GM21786 (cell line): ENCODE data around the gene SHISA6.

Experiments used
- ATAC-seq: cut with Tn5 transposase; IDR thresholded peaks from one replicate; pipeline ENCODE4 v1.9.1; 2021; ENCODE audit not compliant: unreplicated experiment

Gene SHISA6

GRCh38 chr17:11240841-11241610 lies at the start of gene SHISA6:
SHISA6 (plus strand) TSS chr17:11241213.
- ATAC-seq: no peak

GRCh38 chr17:11195801-11196200 lies 45.2 kb upstream of the SHISA6 start:
- ATAC-seq: no peak

GRCh38 chr17:11204991-11205390 lies 36.0 kb upstream of the SHISA6 start:
- ATAC-seq: no peak

- no peak for ATAC-seq
Observed at GRCh38 chr17:11205659-11206058, 35.4 kb upstream of the SHISA6 start.

- no peak for ATAC-seq
Observed at GRCh38 chr17:11209906-11210305, 31.1 kb upstream of the SHISA6 start.

GRCh38 chr17:11212792-11213191 lies 28.2 kb upstream of the SHISA6 start:
- no peak for ATAC-seq

- no peak for ATAC-seq
Observed at GRCh38 chr17:11216976-11217375, 24.0 kb upstream of the SHISA6 start.

GRCh38 chr17:11221196-11221595 lies 19.8 kb upstream of the SHISA6 start:
- ATAC-seq: no peak

GRCh38 chr17:11221721-11222120 lies 19.3 kb upstream of the SHISA6 start:
- no peak for ATAC-seq

GRCh38 chr17:11238705-11239104 lies 2.3 kb upstream of the SHISA6 start:
- no peak for ATAC-seq

GRCh38 chr17:11239379-11239970 lies 1.5 kb upstream of the SHISA6 start:
- no peak for ATAC-seq

- no peak for ATAC-seq
Observed at GRCh38 chr17:11240041-11240840, 772 bp upstream of the SHISA6 start.

GRCh38 chr17:11241611-11242226 lies 706 bp downstream of the SHISA6 start:
- ATAC-seq: no peak

GRCh38 chr17:11242411-11242810 lies 1.4 kb downstream of the SHISA6 start:
- no peak for ATAC-seq

GRCh38 chr17:11244776-11245175 lies 3.8 kb downstream of the SHISA6 start:
- no peak for ATAC-seq

GRCh38 chr17:11245187-11245586 lies 4.2 kb downstream of the SHISA6 start:
- no peak for ATAC-seq

GRCh38 chr17:11245791-11246190 lies 4.8 kb downstream of the SHISA6 start:
- ATAC-seq: no peak

GRCh38 chr17:11250161-11250560 lies 9.1 kb downstream of the SHISA6 start:
- ATAC-seq: no peak

GRCh38 chr17:11251561-11252107 lies 10.6 kb downstream of the SHISA6 start:
- no peak for ATAC-seq

GRCh38 chr17:11252146-11252545 lies 11.1 kb downstream of the SHISA6 start:
- ATAC-seq: no peak

- no peak for ATAC-seq
Observed at GRCh38 chr17:11256877-11257276, 15.9 kb downstream of the SHISA6 start.
